ENCODE results near the gene GUCY1A2.
A peak's percentile ranks its signal among the peaks of the same experiment; 100 is the strongest.

Gene GUCY1A2

GRCh38 chr11:107017433-107018218, 650 bp downstream of the GUCY1A2 start:
- peak; percentile 5 for DNase-seq (ENCODE audit: low spot score)
- Mint-ChIP-seq H3K27me3 (ENCODE audit: low read depth) (peaks cover 39% of the 10 kb centered on the region), H3K36me3 (ENCODE audit: low read depth) (no peaks in the 10 kb centered on the region), H3K27ac (no peak overlapping the region), H3K4me1 (ENCODE audit: low read depth) (peaks cover 3% of the 10 kb centered on the region), H3K9me3 (no peaks in the 10 kb centered on the region), H3K4me3 (peak overlapping the region; percentile 65)

GRCh38 chr11:107017104-107017432, 1.2 kb downstream of the GUCY1A2 start:
- Mint-ChIP-seq H3K27ac (no peak overlapping the region), H3K27me3 (ENCODE audit: low read depth) (peaks cover 39% of the 10 kb centered on the region), H3K4me1 (ENCODE audit: low read depth) (peaks cover 3% of the 10 kb centered on the region), H3K36me3 (ENCODE audit: low read depth) (no peaks in the 10 kb centered on the region), H3K4me3 (peak overlapping the region; percentile 65), H3K9me3 (no peaks in the 10 kb centered on the region)
- no peak for DNase-seq (ENCODE audit: low spot score)

- no peak for DNase-seq (ENCODE audit: low spot score)
- no peak overlapping the region for H3K4me3 Mint-ChIP-seq
- H3K4me1 Mint-ChIP-seq (ENCODE audit: low read depth): peaks cover 3% of the 10 kb centered on the region
- H3K36me3 Mint-ChIP-seq (ENCODE audit: low read depth): no peaks in the 10 kb centered on the region
- no peaks in the 10 kb centered on the region for H3K9me3 Mint-ChIP-seq
- H3K27me3 Mint-ChIP-seq (ENCODE audit: low read depth): peaks cover 32% of the 10 kb centered on the region
- H3K27ac Mint-ChIP-seq: no peak overlapping the region
Observed at GRCh38 chr11:107014871-107015270, 3.4 kb downstream of the GUCY1A2 start.

GRCh38 chr11:107011977-107012376, 6.3 kb downstream of the GUCY1A2 start:
- Mint-ChIP-seq H3K4me3 (no peak overlapping the region), H3K36me3 (ENCODE audit: low read depth) (no peaks in the 10 kb centered on the region), H3K27me3 (ENCODE audit: low read depth) (peaks cover 14% of the 10 kb centered on the region), H3K9me3 (no peaks in the 10 kb centered on the region), H3K4me1 (ENCODE audit: low read depth) (peaks cover under 1% of the 10 kb centered on the region), H3K27ac (no peak overlapping the region)
- DNase-seq (ENCODE audit: low spot score): no peak

GRCh38 chr11:107009190-107009589, 9.1 kb downstream of the GUCY1A2 start:
- Mint-ChIP-seq H3K27ac (no peak overlapping the region), H3K9me3 (no peaks in the 10 kb centered on the region), H3K27me3 (ENCODE audit: low read depth) (no peaks in the 10 kb centered on the region), H3K4me3 (no peak overlapping the region), H3K36me3 (ENCODE audit: low read depth) (no peaks in the 10 kb centered on the region), H3K4me1 (ENCODE audit: low read depth) (no peaks in the 10 kb centered on the region)
- no peak for DNase-seq (ENCODE audit: low spot score)

GRCh38 chr11:107006076-107006833, 12.0 kb downstream of the GUCY1A2 start:
- Mint-ChIP-seq H3K27me3 (ENCODE audit: low read depth) (no peaks in the 10 kb centered on the region), H3K27ac (no peak overlapping the region), H3K4me3 (no peak overlapping the region)

GRCh38 chr11:106999196-106999595, 19.1 kb downstream of the GUCY1A2 start:
- H3K27ac Mint-ChIP-seq: no peak overlapping the region
- H3K9me3 Mint-ChIP-seq: no peaks in the 10 kb centered on the region

More at GRCh38 chr11:107006076-107006833, 12.0 kb downstream of the GUCY1A2 start:
- Mint-ChIP-seq H3K4me1 (ENCODE audit: low read depth) (no peaks in the 10 kb centered on the region), H3K36me3 (ENCODE audit: low read depth) (no peaks in the 10 kb centered on the region), H3K9me3 (no peaks in the 10 kb centered on the region)
- no peak for DNase-seq (ENCODE audit: low spot score)

GRCh38 chr11:106998916-106999188, 19.4 kb downstream of the GUCY1A2 start:
- Mint-ChIP-seq H3K4me1 (ENCODE audit: low read depth) (no peaks in the 10 kb centered on the region), H3K36me3 (ENCODE audit: low read depth) (no peaks in the 10 kb centered on the region), H3K27ac (no peak overlapping the region), H3K4me3 (no peak overlapping the region), H3K27me3 (ENCODE audit: low read depth) (no peaks in the 10 kb centered on the region), H3K9me3 (no peaks in the 10 kb centered on the region)
- no peak for DNase-seq (ENCODE audit: low spot score)

More at GRCh38 chr11:106999196-106999595, 19.1 kb downstream of the GUCY1A2 start:
- Mint-ChIP-seq H3K4me3 (no peak overlapping the region), H3K4me1 (ENCODE audit: low read depth) (no peaks in the 10 kb centered on the region), H3K27me3 (ENCODE audit: low read depth) (no peaks in the 10 kb centered on the region), H3K36me3 (ENCODE audit: low read depth) (no peaks in the 10 kb centered on the region)
- no peak for DNase-seq (ENCODE audit: low spot score)

GRCh38 chr11:106998116-106998915, 20.0 kb downstream of the GUCY1A2 start:
- no peaks in the 10 kb centered on the region for H3K4me1 Mint-ChIP-seq (ENCODE audit: low read depth)
- no peak overlapping the region for H3K4me3 Mint-ChIP-seq
- no peaks in the 10 kb centered on the region for H3K27me3 Mint-ChIP-seq (ENCODE audit: low read depth)
- H3K9me3 Mint-ChIP-seq: no peaks in the 10 kb centered on the region
- no peaks in the 10 kb centered on the region for H3K36me3 Mint-ChIP-seq (ENCODE audit: low read depth)
- no peak for DNase-seq (ENCODE audit: low spot score)
- H3K27ac Mint-ChIP-seq: no peak overlapping the region

GRCh38 chr11:106997227-106997626, 21.0 kb downstream of the GUCY1A2 start:
- no peaks in the 10 kb centered on the region for H3K36me3 Mint-ChIP-seq (ENCODE audit: low read depth)
- H3K27me3 Mint-ChIP-seq (ENCODE audit: low read depth): no peaks in the 10 kb centered on the region
- no peak overlapping the region for H3K27ac Mint-ChIP-seq
- H3K9me3 Mint-ChIP-seq: no peaks in the 10 kb centered on the region
- H3K4me1 Mint-ChIP-seq (ENCODE audit: low read depth): no peaks in the 10 kb centered on the region
- no peak for DNase-seq (ENCODE audit: low spot score)
- H3K4me3 Mint-ChIP-seq: no peak overlapping the region

GRCh38 chr11:106996691-106997090, 21.6 kb downstream of the GUCY1A2 start:
- H3K27me3 Mint-ChIP-seq (ENCODE audit: low read depth): no peaks in the 10 kb centered on the region
- no peak for DNase-seq (ENCODE audit: low spot score)
- no peaks in the 10 kb centered on the region for H3K4me1 Mint-ChIP-seq (ENCODE audit: low read depth)

GRCh38 chr11:106990331-106990730, 27.9 kb downstream of the GUCY1A2 start:
- H3K4me1 Mint-ChIP-seq (ENCODE audit: low read depth): no peaks in the 10 kb centered on the region
- H3K36me3 Mint-ChIP-seq (ENCODE audit: low read depth): no peaks in the 10 kb centered on the region
- H3K4me3 Mint-ChIP-seq: no peak overlapping the region
- peaks cover 6% of the 10 kb centered on the region for H3K9me3 Mint-ChIP-seq
- no peaks in the 10 kb centered on the region for H3K27me3 Mint-ChIP-seq (ENCODE audit: low read depth)
- no peak for DNase-seq (ENCODE audit: low spot score)
- no peak overlapping the region for H3K27ac Mint-ChIP-seq

More at GRCh38 chr11:106996691-106997090, 21.6 kb downstream of the GUCY1A2 start:
- no peaks in the 10 kb centered on the region for H3K36me3 Mint-ChIP-seq (ENCODE audit: low read depth)
- no peak overlapping the region for H3K4me3 Mint-ChIP-seq
- H3K27ac Mint-ChIP-seq: no peak overlapping the region
- H3K9me3 Mint-ChIP-seq: no peaks in the 10 kb centered on the region

- Mint-ChIP-seq H3K36me3 (ENCODE audit: low read depth) (no peaks in the 10 kb centered on the region), H3K4me3 (no peak overlapping the region), H3K27me3 (ENCODE audit: low read depth) (no peaks in the 10 kb centered on the region), H3K27ac (no peak overlapping the region), H3K9me3 (peaks cover 6% of the 10 kb centered on the region), H3K4me1 (ENCODE audit: low read depth) (no peaks in the 10 kb centered on the region)
- no peak for DNase-seq (ENCODE audit: low spot score)
Observed at GRCh38 chr11:106989078-106989455, 29.2 kb downstream of the GUCY1A2 start.

All from T-helper 2 cell treated with Interferon-gamma antibody and Interleukin-4, amounts not matched to agents 5 μg/mL and 100 μg/mL, for 36 hours (primary cell).